ENCODE measurements around the gene SARM1.
A peak's percentile ranks its signal among the peaks of the same experiment; 100 is the strongest.

GRCh38 chr17:28407130-28407973 is 35.9 kb downstream of the SARM1 start:
- no peak for TF ChIP-seq EP300 (IDR thresholded peaks at IDR 0.05; ENCODE audit: borderline replicate concordance)
- no peak for TF ChIP-seq ZBTB7A (IDR thresholded peaks at IDR 0.05; ENCODE audit: low read depth)
- no peak for TF ChIP-seq EGR1 (IDR thresholded peaks at IDR 0.05)
- TF ChIP-seq TCF12 (IDR thresholded peaks at IDR 0.05; ENCODE audit: low read depth), result no peak
- TF ChIP-seq YY1 (IDR thresholded peaks at IDR 0.05; ENCODE audit: low read depth), result no peak
- TF ChIP-seq FOXM1 (IDR thresholded peaks at IDR 0.05; ENCODE audit: borderline replicate concordance, low read depth), result no peak
- peak; percentile 20; the same call in 1 of the 2 replicates for TF ChIP-seq TAF1 (IDR thresholded peaks at IDR 0.05; ENCODE audit: low read depth)
- no peak for TF ChIP-seq MAX (IDR thresholded peaks at IDR 0.05)
- TF ChIP-seq CEBPB (IDR thresholded peaks at IDR 0.05), result no peak
- no peak for TF ChIP-seq REST (IDR thresholded peaks at IDR 0.05; ENCODE audit: low read depth)
- TF ChIP-seq TEAD4 (IDR thresholded peaks at IDR 0.05), result peak; percentile 48; the same call in 1 of the 2 replicates
- no peak for TF ChIP-seq NFIC (IDR thresholded peaks at IDR 0.05)
